Measurements from ENCODE around the gene ERC2. TPM values are rescaled to one million over a fixed set of nuclear protein-coding genes. Genes with fewer than 3 reads are reported as not detected.

ERC2 gene
- total and polyA plus RNA-seq, 8 donors = 1.2 to 4.8 (median 2.3) TPM

- Histone ChIP-seq H3K9me3 (no peaks in the 10 kb centered on the region), H3K27me3 (no peaks in the 10 kb centered on the region), H3K27ac (no peak overlapping the region), H3K4me3 (no peak overlapping the region), H3K36me3 (no peaks in the 10 kb centered on the region), H3K4me1 (no peaks in the 10 kb centered on the region)
- intact Hi-C loops (cut with DNase I) = no loop called here
- no peak for DNase-seq
- no peak for TF ChIP-seq CTCF (IDR thresholded peaks at IDR 0.05)
- FAIRE-seq = no peak
- WGBS, 2 donors = 65 to 72% methylated on average over 8 of the region's 8 CpGs
- ATAC-seq = no peak
Observed at GRCh38 chr3:56488812-56489600, 20.7 kb upstream of the ERC2 start.

- FAIRE-seq (no peak), DNase-seq (no peak), ATAC-seq (no peak)
- H3K4me3 ChIP-seq = no peak overlapping the region
- H3K4me1 ChIP-seq = no peaks in the 10 kb centered on the region
- WGBS, 2 donors = 62 to 64% methylated on average over 2 of the region's 2 CpGs
- H3K36me3 ChIP-seq = no peaks in the 10 kb centered on the region
- H3K9me3 ChIP-seq = no peaks in the 10 kb centered on the region
- H3K27ac ChIP-seq = no peak overlapping the region
- intact Hi-C loops (cut with DNase I) = no loop called here
- TF ChIP-seq CTCF (IDR thresholded peaks at IDR 0.05) = no peak
- no peaks in the 10 kb centered on the region for H3K27me3 ChIP-seq
Observed at GRCh38 chr3:56484525-56485032, 16.3 kb upstream of the ERC2 start.

- Histone ChIP-seq H3K9me3 (no peaks in the 10 kb centered on the region), H3K4me1 (no peaks in the 10 kb centered on the region), H3K27ac (no peak overlapping the region), H3K27me3 (no peaks in the 10 kb centered on the region), H3K36me3 (no peaks in the 10 kb centered on the region), H3K4me3 (no peak overlapping the region)
- intact Hi-C loops (cut with DNase I) = no loop called here
- DNase-seq (peak in 4 of 6 donors; percentile 15 to 28 (median 24)), FAIRE-seq (no peak), ATAC-seq (peak in 2 of 4 donors; percentile 55 to 71)
- WGBS, 2 donors = 6 to 13% methylated on average over 4 of the region's 4 CpGs
- no peak for TF ChIP-seq CTCF (IDR thresholded peaks at IDR 0.05)
Observed at GRCh38 chr3:56484122-56484521, 15.9 kb upstream of the ERC2 start.

- 61 to 64% methylated on average over 3 of the region's 3 CpGs for WGBS, 2 donors
- no peak for FAIRE-seq
- TF ChIP-seq CTCF (IDR thresholded peaks at IDR 0.05) = no peak
- no peak for ATAC-seq
- Histone ChIP-seq H3K4me3 (no peak overlapping the region), H3K27ac (no peak overlapping the region), H3K4me1 (no peaks in the 10 kb centered on the region), H3K27me3 (no peaks in the 10 kb centered on the region), H3K36me3 (no peaks in the 10 kb centered on the region), H3K9me3 (no peaks in the 10 kb centered on the region)
- intact Hi-C loops (cut with DNase I) = no loop called here
- DNase-seq = no peak
Observed at GRCh38 chr3:56477646-56478045, 9.4 kb upstream of the ERC2 start.

GRCh38 chr3:56476771-56477170 lies 8.5 kb upstream of the ERC2 start:
- DNase-seq (no peak), ATAC-seq (no peak), FAIRE-seq (no peak)
- H3K4me1 ChIP-seq = no peaks in the 10 kb centered on the region
- TF ChIP-seq CTCF (IDR thresholded peaks at IDR 0.05) = no peak
- H3K9me3 ChIP-seq = no peaks in the 10 kb centered on the region
- H3K4me3 ChIP-seq = no peak overlapping the region
- intact Hi-C loops (cut with DNase I) = no loop called here
- H3K27ac ChIP-seq = no peak overlapping the region
- WGBS, 2 donors = 73 to 93% methylated on average over 1 of the region's 1 CpG
- H3K27me3 ChIP-seq = no peaks in the 10 kb centered on the region
- no peaks in the 10 kb centered on the region for H3K36me3 ChIP-seq
